Liver (tissue), 9 donors: ENCODE data around the gene ENOX2. TPM values are rescaled to one million over a fixed set of nuclear protein-coding genes. Genes with fewer than 3 reads are reported as not detected.
A peak's percentile ranks its signal among the peaks of the same experiment; 100 is the strongest.

Experiments
- DNase-seq: peaks from one replicate; pipeline ENCODE4 v3.0.0-alpha.2; 2017; ENCODE audit warnings: low spot score
- H3K27ac ChIP-seq, 2 donors: one replicate each; pipeline ENCODE4 v1.7.0; 2013; ENCODE audit warnings: inconsistent platforms in 2 of 2, low read length in 2 of 2, control low read depth in 1 of 2, low read depth in 1 of 2, mild to moderate bottlenecking in 1 of 2
- H3K27me3 ChIP-seq, 4 donors: one replicate each; pipeline versions ENCODE4 v1.6.1 to v1.7.0; 2013; ENCODE audit warnings: low read length in 3 of 4, inconsistent platforms in 1 of 4, mild to moderate bottlenecking in 1 of 4, moderate library complexity in 1 of 4; ENCODE audit not compliant: control insufficient read depth in 4 of 4, insufficient read depth in 4 of 4
- H3K36me3 ChIP-seq, 4 donors: one replicate each; pipeline versions ENCODE4 v1.6.1 to v1.7.0; 2013; ENCODE audit warnings: low read length in 3 of 4, mild to moderate bottlenecking in 3 of 4, low read depth in 1 of 4, moderate library complexity in 1 of 4; ENCODE audit not compliant: control insufficient read depth in 4 of 4, insufficient read depth in 3 of 4
- H3K4me1 ChIP-seq, 4 donors: one replicate each; pipeline versions ENCODE4 v1.6.1 to v1.7.0; 2013; ENCODE audit warnings: low read length in 3 of 4, mild to moderate bottlenecking in 3 of 4, moderate library complexity in 1 of 4; ENCODE audit not compliant: control insufficient read depth in 4 of 4, insufficient read depth in 4 of 4
- H3K4me3 ChIP-seq, 3 donors: one replicate each; pipeline versions ENCODE4 v1.6.1 to v1.7.0; 2013; ENCODE audit warnings: low read length in 3 of 3, control low read depth in 1 of 3, low read depth in 1 of 3, mild to moderate bottlenecking in 1 of 3
- H3K9ac ChIP-seq, 2 donors: one replicate each; pipeline ENCODE4 v1.7.0; 2013; ENCODE audit warnings: low read length in 2 of 2, mild to moderate bottlenecking in 2 of 2, moderate library complexity in 2 of 2, control low read depth in 1 of 2, low read depth in 1 of 2
- H3K9me3 ChIP-seq, 4 donors: one replicate each; pipeline versions ENCODE4 v1.6.1 to v1.7.0; 2013; ENCODE audit warnings: low read length in 3 of 4; ENCODE audit not compliant: control insufficient read depth in 4 of 4
- EGR1 ChIP-seq, 2 donors: IDR thresholded peaks; 2 replicates each; pipeline ENCODE4 v1.6.1; 2016 to 2018; ENCODE audit warnings: antibody characterized with exemption in 2 of 2, low read depth in 2 of 2
- FOXA1 ChIP-seq: IDR thresholded peaks from 2 replicates; pipeline ENCODE4 v1.6.1; 2016; ENCODE audit warnings: antibody characterized with exemption
- FOXA2 ChIP-seq: IDR thresholded peaks from 2 replicates; pipeline ENCODE4 v1.6.1; 2016; ENCODE audit warnings: antibody characterized with exemption
- GABPA ChIP-seq, 2 donors: IDR thresholded peaks in 1 of 2; conservative IDR thresholded peaks in 1 of 2; 2 replicates each; pipeline ENCODE4 v1.6.1; 2016; ENCODE audit warnings: antibody characterized with exemption in 2 of 2, mild to moderate bottlenecking in 1 of 2, moderate library complexity in 1 of 2
- HNF4A ChIP-seq, 2 donors: conservative IDR thresholded peaks; 2 replicates each; pipeline ENCODE4 v1.6.1; 2016; ENCODE audit warnings: antibody characterized with exemption in 2 of 2, mild to moderate bottlenecking in 2 of 2
- HNF4G ChIP-seq: IDR thresholded peaks from 2 replicates; pipeline ENCODE4 v1.6.1; 2016; ENCODE audit warnings: antibody characterized with exemption
- JUND ChIP-seq, 2 donors: IDR thresholded peaks; 2 replicates each; pipeline ENCODE4 v1.6.1; 2016; ENCODE audit warnings: antibody characterized with exemption in 2 of 2
- NR2F2 ChIP-seq: IDR thresholded peaks from 2 replicates; pipeline ENCODE4 v1.6.1; 2016; ENCODE audit warnings: antibody characterized with exemption
- RAD21 ChIP-seq, 2 donors: IDR thresholded peaks; 2 replicates each; pipeline ENCODE4 v1.6.1; 2016; ENCODE audit warnings: antibody characterized with exemption in 2 of 2, mild to moderate bottlenecking in 2 of 2
- RXRA ChIP-seq, 2 donors: IDR thresholded peaks; 2 replicates each; pipeline ENCODE4 v1.6.1; 2017 to 2018; ENCODE audit warnings: antibody characterized with exemption in 2 of 2, mild to moderate bottlenecking in 1 of 2
- SP1 ChIP-seq: IDR thresholded peaks from 2 replicates; pipeline ENCODE4 v1.6.1; 2018; ENCODE audit warnings: antibody characterized with exemption, mild to moderate bottlenecking
- TAF1 ChIP-seq: conservative IDR thresholded peaks from 2 replicates; pipeline ENCODE4 v1.6.1; 2016; ENCODE audit warnings: antibody characterized with exemption, mild to moderate bottlenecking
- YY1 ChIP-seq: IDR thresholded peaks from 2 replicates; pipeline ENCODE4 v1.6.1; 2016; ENCODE audit warnings: antibody characterized with exemption, mild to moderate bottlenecking
- WGBS: extraction: QIAGEN DNeasy Blood & Tissue Kit; methylation state at CpG from one replicate; pipeline ENCODE4 v1.1.7; 2013; 5-methylcytosine and 5-hydroxymethylcytosine counted together
- polyA plus RNA-seq, 2 donors: library from polyadenylated mRNA; stranded (reverse) in 1 of 2; unstranded in 1 of 2; fragments of 200-250 nt in 1 of 2; fragments of >200 nt in 1 of 2; fragmentation: Nextera tagmentation in 1 of 2; extraction: Ambion mirVana in 1 of 2; gene quantifications; one replicate each; pipeline versions ENCODE4 v1.2.1 to v1.2.3, GENCODE V29; 2013 to 2015
- total RNA-seq, 2 donors: library from RNA; depleted of rRNA; stranded (reverse); fragments of >200 nt; gene quantifications; one replicate each; pipeline ENCODE4 v1.2.3, GENCODE V29; 2014
- TF ChIP-seq, protein P1 (sequence below): fragments of 150-350 bp; IDR thresholded peaks from 2 replicates; pipeline ENCODE4 v1.5.1; 2017; ENCODE audit warnings: improper control_type of control experiment, low read depth, low read length; ENCODE audit not compliant: missing input control
- TF ChIP-seq, protein P2 (sequence below): IDR thresholded peaks from 2 replicates; pipeline ENCODE4 v1.6.1; 2016; ENCODE audit warnings: antibody characterized with exemption
- TF ChIP-seq, protein P3 (sequence below): IDR thresholded peaks from 2 replicates; pipeline ENCODE4 v1.6.1; 2016; ENCODE audit warnings: antibody characterized with exemption
- TF ChIP-seq, protein P4 (sequence below): IDR thresholded peaks from 2 replicates; pipeline ENCODE4 v1.6.1; 2016; ENCODE audit warnings: antibody characterized with exemption, mild to moderate bottlenecking
- TF ChIP-seq, protein P5 (sequence below): IDR thresholded peaks from 2 replicates; pipeline ENCODE4 v1.6.1; 2016; ENCODE audit warnings: antibody characterized with exemption
- donor health status: healthy.
- donor health status: healthy.
- donor health status: healthy.
- donor health status: healthy.
- donor health status: healthy.

Gene ENOX2
- total and polyA plus RNA-seq, 4 donors = 5.0 to 11.5 (median 6.5) TPM

- TF ChIP-seq, protein P1, sequence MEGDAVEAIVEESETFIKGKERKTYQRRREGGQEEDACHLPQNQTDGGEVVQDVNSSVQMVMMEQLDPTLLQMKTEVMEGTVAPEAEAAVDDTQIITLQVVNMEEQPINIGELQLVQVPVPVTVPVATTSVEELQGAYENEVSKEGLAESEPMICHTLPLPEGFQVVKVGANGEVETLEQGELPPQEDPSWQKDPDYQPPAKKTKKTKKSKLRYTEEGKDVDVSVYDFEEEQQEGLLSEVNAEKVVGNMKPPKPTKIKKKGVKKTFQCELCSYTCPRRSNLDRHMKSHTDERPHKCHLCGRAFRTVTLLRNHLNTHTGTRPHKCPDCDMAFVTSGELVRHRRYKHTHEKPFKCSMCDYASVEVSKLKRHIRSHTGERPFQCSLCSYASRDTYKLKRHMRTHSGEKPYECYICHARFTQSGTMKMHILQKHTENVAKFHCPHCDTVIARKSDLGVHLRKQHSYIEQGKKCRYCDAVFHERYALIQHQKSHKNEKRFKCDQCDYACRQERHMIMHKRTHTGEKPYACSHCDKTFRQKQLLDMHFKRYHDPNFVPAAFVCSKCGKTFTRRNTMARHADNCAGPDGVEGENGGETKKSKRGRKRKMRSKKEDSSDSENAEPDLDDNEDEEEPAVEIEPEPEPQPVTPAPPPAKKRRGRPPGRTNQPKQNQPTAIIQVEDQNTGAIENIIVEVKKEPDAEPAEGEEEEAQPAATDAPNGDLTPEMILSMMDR = no peak
- TF ChIP-seq FOXA2 (peak; percentile 6), JUND (IDR thresholded peaks at IDR 0.05) (peak; percentile 32 to 75), GABPA (IDR thresholded peaks at IDR 0.05 in 1 of 2, conservative IDR thresholded peaks at IDR 0.05 in 1 of 2) (no peak), YY1 (peak; percentile 71), HNF4A (conservative IDR thresholded peaks at IDR 0.05) (peak; percentile 18 to 63), HNF4G (no peak), TAF1 (no peak)
Observed at GRCh38 chrX:130830599-130831346, 72.2 kb downstream of the ENOX2 start (continued).

GRCh38 chrX:130829526-130830515 lies 73.2 kb downstream of the ENOX2 start:
- Histone ChIP-seq H3K9ac (no peak overlapping the region), H3K9me3 (no peaks in the 10 kb centered on the region), H3K27me3 (no peaks in the 10 kb centered on the region), H3K36me3 (no peaks in the 10 kb centered on the region), H3K27ac (peak overlapping the region in 1 of 2 donors; percentile 85), H3K4me3 (no peak overlapping the region), H3K4me1 (peaks cover 3 to 14% (median 11%) of the 10 kb centered on the region in 4 donors)
- DNase-seq = no peak
- TF ChIP-seq FOXA2 (no peak), HNF4A (conservative IDR thresholded peaks at IDR 0.05) (peak in 1 of 2 donors; percentile 11)
- WGBS = 97% methylated on average over 2 of the region's 2 CpGs

DNA sequence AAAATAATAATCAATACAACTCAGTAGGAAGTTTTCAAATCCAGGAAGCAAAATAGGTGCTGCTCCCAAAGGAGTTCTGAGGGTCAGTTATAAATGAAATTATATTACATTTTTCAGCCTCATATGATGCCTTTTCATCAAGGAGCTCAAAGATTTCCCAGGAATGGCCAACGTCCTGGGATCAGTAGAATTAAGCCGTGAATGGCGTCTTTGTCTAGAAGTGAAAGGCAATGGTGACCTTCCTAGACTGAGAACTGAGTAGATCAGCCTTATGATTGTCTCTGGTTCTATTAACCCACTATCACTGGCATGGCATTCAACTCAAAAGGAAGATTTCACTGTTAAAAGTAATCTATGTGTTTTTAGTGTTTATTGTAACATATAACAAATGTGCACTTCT lies 74.4 kb downstream of the ENOX2 start:
- Histone ChIP-seq H3K9me3 (no peaks in the 10 kb centered on the region), H3K9ac (no peak overlapping the region), H3K36me3 (no peaks in the 10 kb centered on the region), H3K27me3 (no peaks in the 10 kb centered on the region), H3K4me3 (no peak overlapping the region), H3K27ac (no peak overlapping the region), H3K4me1 (peaks cover 3 to 11% (median 8%) of the 10 kb centered on the region in 4 donors)
- WGBS = over 99% methylated on average over 3 of the region's 3 CpGs
- DNase-seq = no peak
- TF ChIP-seq EGR1 (IDR thresholded peaks at IDR 0.05; ENCODE audit: low read depth in 2 of 2) = no peak
- TF ChIP-seq, protein P2, sequence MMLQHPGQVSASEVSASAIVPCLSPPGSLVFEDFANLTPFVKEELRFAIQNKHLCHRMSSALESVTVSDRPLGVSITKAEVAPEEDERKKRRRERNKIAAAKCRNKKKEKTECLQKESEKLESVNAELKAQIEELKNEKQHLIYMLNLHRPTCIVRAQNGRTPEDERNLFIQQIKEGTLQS = no peak
- TF ChIP-seq FOXA1 = no peak
- TF ChIP-seq, protein P3, sequence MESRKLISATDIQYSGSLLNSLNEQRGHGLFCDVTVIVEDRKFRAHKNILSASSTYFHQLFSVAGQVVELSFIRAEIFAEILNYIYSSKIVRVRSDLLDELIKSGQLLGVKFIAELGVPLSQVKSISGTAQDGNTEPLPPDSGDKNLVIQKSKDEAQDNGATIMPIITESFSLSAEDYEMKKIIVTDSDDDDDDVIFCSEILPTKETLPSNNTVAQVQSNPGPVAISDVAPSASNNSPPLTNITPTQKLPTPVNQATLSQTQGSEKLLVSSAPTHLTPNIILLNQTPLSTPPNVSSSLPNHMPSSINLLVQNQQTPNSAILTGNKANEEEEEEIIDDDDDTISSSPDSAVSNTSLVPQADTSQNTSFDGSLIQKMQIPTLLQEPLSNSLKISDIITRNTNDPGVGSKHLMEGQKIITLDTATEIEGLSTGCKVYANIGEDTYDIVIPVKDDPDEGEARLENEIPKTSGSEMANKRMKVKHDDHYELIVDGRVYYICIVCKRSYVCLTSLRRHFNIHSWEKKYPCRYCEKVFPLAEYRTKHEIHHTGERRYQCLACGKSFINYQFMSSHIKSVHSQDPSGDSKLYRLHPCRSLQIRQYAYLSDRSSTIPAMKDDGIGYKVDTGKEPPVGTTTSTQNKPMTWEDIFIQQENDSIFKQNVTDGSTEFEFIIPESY = no peak
- no peak for TF ChIP-seq RXRA (IDR thresholded peaks at IDR 0.05)
- TF ChIP-seq RAD21 (IDR thresholded peaks at IDR 0.05) = no peak
- TF ChIP-seq, protein P4, sequence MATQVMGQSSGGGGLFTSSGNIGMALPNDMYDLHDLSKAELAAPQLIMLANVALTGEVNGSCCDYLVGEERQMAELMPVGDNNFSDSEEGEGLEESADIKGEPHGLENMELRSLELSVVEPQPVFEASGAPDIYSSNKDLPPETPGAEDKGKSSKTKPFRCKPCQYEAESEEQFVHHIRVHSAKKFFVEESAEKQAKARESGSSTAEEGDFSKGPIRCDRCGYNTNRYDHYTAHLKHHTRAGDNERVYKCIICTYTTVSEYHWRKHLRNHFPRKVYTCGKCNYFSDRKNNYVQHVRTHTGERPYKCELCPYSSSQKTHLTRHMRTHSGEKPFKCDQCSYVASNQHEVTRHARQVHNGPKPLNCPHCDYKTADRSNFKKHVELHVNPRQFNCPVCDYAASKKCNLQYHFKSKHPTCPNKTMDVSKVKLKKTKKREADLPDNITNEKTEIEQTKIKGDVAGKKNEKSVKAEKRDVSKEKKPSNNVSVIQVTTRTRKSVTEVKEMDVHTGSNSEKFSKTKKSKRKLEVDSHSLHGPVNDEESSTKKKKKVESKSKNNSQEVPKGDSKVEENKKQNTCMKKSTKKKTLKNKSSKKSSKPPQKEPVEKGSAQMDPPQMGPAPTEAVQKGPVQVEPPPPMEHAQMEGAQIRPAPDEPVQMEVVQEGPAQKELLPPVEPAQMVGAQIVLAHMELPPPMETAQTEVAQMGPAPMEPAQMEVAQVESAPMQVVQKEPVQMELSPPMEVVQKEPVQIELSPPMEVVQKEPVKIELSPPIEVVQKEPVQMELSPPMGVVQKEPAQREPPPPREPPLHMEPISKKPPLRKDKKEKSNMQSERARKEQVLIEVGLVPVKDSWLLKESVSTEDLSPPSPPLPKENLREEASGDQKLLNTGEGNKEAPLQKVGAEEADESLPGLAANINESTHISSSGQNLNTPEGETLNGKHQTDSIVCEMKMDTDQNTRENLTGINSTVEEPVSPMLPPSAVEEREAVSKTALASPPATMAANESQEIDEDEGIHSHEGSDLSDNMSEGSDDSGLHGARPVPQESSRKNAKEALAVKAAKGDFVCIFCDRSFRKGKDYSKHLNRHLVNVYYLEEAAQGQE = no peak
- no peak for TF ChIP-seq SP1
- no peak for TF ChIP-seq FOXA2
- TF ChIP-seq HNF4G = no peak
- TF ChIP-seq GABPA (IDR thresholded peaks at IDR 0.05 in 1 of 2, conservative IDR thresholded peaks at IDR 0.05 in 1 of 2) = no peak
- no peak for TF ChIP-seq YY1
- no peak for TF ChIP-seq NR2F2
- TF ChIP-seq, protein P5, sequence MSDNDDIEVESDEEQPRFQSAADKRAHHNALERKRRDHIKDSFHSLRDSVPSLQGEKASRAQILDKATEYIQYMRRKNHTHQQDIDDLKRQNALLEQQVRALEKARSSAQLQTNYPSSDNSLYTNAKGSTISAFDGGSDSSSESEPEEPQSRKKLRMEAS = no peak
- TF ChIP-seq TAF1 = no peak
